Fibroblast of lung (primary cell): ENCODE data around the gene LAPTM5.

ENCODE experiments used
- CTCF ChIP-seq, 2 donors: IDR thresholded peaks in 1 of 2; conservative IDR thresholded peaks in 1 of 2; 1 replicate in 1 of 2; 2 replicates in 1 of 2; pipeline ENCODE4 v1.5.1; 2011 to 2012; ENCODE audit warnings: low read length in 2 of 2, control low read depth in 1 of 2, inconsistent platforms in 1 of 2, low read depth in 1 of 2, mild to moderate bottlenecking in 1 of 2
- EZH2 ChIP-seq: IDR thresholded peaks from 2 replicates; pipeline ENCODE4 v1.5.1; 2012; ENCODE audit warnings: low read length, control low read depth, mild to moderate bottlenecking; ENCODE audit errors: missing control alignments

GRCh38 chr1:30770150-30770549, 12.6 kb upstream of the LAPTM5 start:
- TF ChIP-seq CTCF (conservative IDR thresholded peaks at IDR 0.05 in 1 of 2, IDR thresholded peaks at IDR 0.05 in 1 of 2; ENCODE audit: low read depth in 1 of 2, low read length in 2 of 2) = no peak
- no peak for TF ChIP-seq EZH2
